ENCODE results near the gene RCAN1. TPM values are rescaled to one million over a fixed set of nuclear protein-coding genes. Genes with fewer than 3 reads are reported as not detected.
A peak's percentile ranks its signal among the peaks of the same experiment; 100 is the strongest.

The RCAN1 gene
- total RNA-seq, 1 experiment from 2014 or later, result 9.7 TPM

GRCh38 chr21:34536820-34537219 lies 78.1 kb downstream of the RCAN1 start:
- Histone ChIP-seq H3K4me2 (ENCODE audit: low read length) (peak overlapping the region; percentile 26; the same call in 1 of the 2 replicates), H3K9ac (ENCODE audit: low read length) (no peak overlapping the region), H3K27ac (ENCODE audit: low read depth, low read length) (no peak overlapping the region), H3K36me3 (ENCODE audit: control insufficient read depth in 1 of 2, insufficient read depth in 2 of 2, low read length in 2 of 2) (no peaks in the 10 kb centered on the region), H3K4me1 (ENCODE audit: control insufficient read depth in 1 of 2, insufficient read depth in 2 of 2, low read length in 2 of 2) (peaks cover 0 to 16% of the 10 kb centered on the region in 2 experiments; a peak in 2 of 4 replicates), H3K79me2 (ENCODE audit: insufficient read depth, low read length) (no peaks in the 10 kb centered on the region), H2AFZ (ENCODE audit: low read depth, low read length, poor library complexity, severe bottlenecking) (no peak overlapping the region), H3K4me3 (replicated peaks in 1 of 2; ENCODE audit: low read depth in 1 of 2, low read length in 2 of 2) (no peak overlapping the region), H3K27me3 (ENCODE audit: insufficient read depth, low read length) (no peaks in the 10 kb centered on the region), H4K20me1 (ENCODE audit: insufficient read depth) (no peaks in the 10 kb centered on the region), H3K9me3 (ENCODE audit: control insufficient read depth in 1 of 2, insufficient read depth in 1 of 2, low read depth in 1 of 2, low read length in 2 of 2) (no peaks in the 10 kb centered on the region), H3K9me2 (ENCODE audit: insufficient read depth) (no peaks in the 10 kb centered on the region)
- ATAC-seq (no peak), DNase-seq (ENCODE audit: low read depth, low spot score) (no peak)
- POLR2A ChIA-PET, result no interaction called here
- intact Hi-C loops (cut with micrococcal nuclease), result no loop called here
- TF ChIP-seq MAX (IDR thresholded peaks at IDR 0.05), result no peak
- no peak for TF ChIP-seq SRF (IDR thresholded peaks at IDR 0.05; ENCODE audit: low read depth)
- no peak for TF ChIP-seq EZH2phosphoT487 (IDR thresholded peaks at IDR 0.05; ENCODE audit: borderline replicate concordance)
- TF ChIP-seq REST (IDR thresholded peaks at IDR 0.05; ENCODE audit: low read depth), result no peak
- no peak for TF ChIP-seq TCF7L2 (IDR thresholded peaks at IDR 0.05; ENCODE audit: borderline replicate concordance, extremely low read depth, insufficient read depth, insufficient read length)
- no peak for TF ChIP-seq ATF3 (IDR thresholded peaks at IDR 0.05)
- no peak for TF ChIP-seq SP1 (IDR thresholded peaks at IDR 0.05; ENCODE audit: low read depth)
- no peak for TF ChIP-seq YY1 (IDR thresholded peaks at IDR 0.05; ENCODE audit: extremely low read depth, insufficient replicate concordance, low read depth, low read length)
- no peak for TF ChIP-seq CEBPB (IDR thresholded peaks at IDR 0.05; ENCODE audit: low read depth)
- no peak for TF ChIP-seq EZH2 (IDR thresholded peaks at IDR 0.05)
- TF ChIP-seq POLR2AphosphoS5 (IDR thresholded peaks at IDR 0.05; ENCODE audit: low read depth, low read length), result no peak
- RAD21 ChIA-PET (ENCODE audit: low non-redundant PET in 1 of 2, low total read pairs in 2 of 2, uncharacterized antibody in 2 of 2, unreplicated experiment in 2 of 2), result no interaction called here
- no TSS peak for BruUV-seq (replicated peaks)
- CTCF ChIA-PET, result no interaction called here
